Gastroesophageal sphincter (tissue), 4 donors: ENCODE measurements around the gene RFX3. TPM values are rescaled to one million over a fixed set of nuclear protein-coding genes. Genes with fewer than 3 reads are reported as not detected.

Source experiments
- ATAC-seq: fragments of 150-250 bp; one replicate; pipeline ENCODE4 v1.9.1; 2016; ENCODE audit warnings: mild to moderate bottlenecking, moderate library complexity
- H3K27ac ChIP-seq, 4 donors: fragments of 200-600 bp; sonication (generic) in 3 of 4; 1 replicate in 3 of 4; 2 replicates in 1 of 4; pipeline ENCODE4 v1.5.1; 2016 to 2019
- H3K27me3 ChIP-seq: fragments of 200-600 bp; sonication (generic); one replicate; pipeline ENCODE4 v1.5.1; 2019
- H3K36me3 ChIP-seq, 2 donors: fragments of 200-600 bp; sonication (generic); one replicate each; pipeline ENCODE4 v1.5.1; 2019; ENCODE audit warnings: control low read depth in 1 of 2
- H3K4me1 ChIP-seq, 3 donors: fragments of 200-600 bp; sonication (generic); 1 replicate in 2 of 3; 2 replicates in 1 of 3; pipeline ENCODE4 v1.5.1; 2016 to 2019; ENCODE audit warnings: control low read depth in 2 of 3
- H3K4me3 ChIP-seq, 2 donors: fragments of 200-600 bp; sonication (generic); one replicate each; pipeline ENCODE4 v1.5.1; 2019; ENCODE audit warnings: mild to moderate bottlenecking in 1 of 2, moderate library complexity in 1 of 2
- H3K9me3 ChIP-seq, 3 donors: fragments of 200-600 bp; sonication (generic); one replicate each; pipeline ENCODE4 v1.5.1; 2017 to 2019; ENCODE audit warnings: control low read depth in 2 of 3
- EP300 ChIP-seq: sonication (generic); formaldehyde crosslinking; IDR thresholded peaks from one replicate; pipeline ENCODE4 v1.6.1; 2017; ENCODE audit warnings: antibody characterized with exemption, mild to moderate bottlenecking
- POLR2A ChIP-seq, 2 donors: fragments of 450-650 bp; IDR thresholded peaks; one replicate each; pipeline ENCODE4 v1.6.1; 2017; ENCODE audit warnings: antibody characterized with exemption in 2 of 2, mild to moderate bottlenecking in 2 of 2, moderate library complexity in 1 of 2
- POLR2AphosphoS5 ChIP-seq: sonication (generic); formaldehyde crosslinking; IDR thresholded peaks from one replicate; pipeline ENCODE4 v1.6.1; 2017; ENCODE audit warnings: antibody characterized with exemption
- WGBS, 2 donors: methylation state at CpG; one replicate each; pipeline ENCODE4 v1.1.5; 2018; ENCODE audit warnings: low coverage in 1 of 2; 5-methylcytosine and 5-hydroxymethylcytosine counted together
- total RNA-seq, 4 donors: library from RNA; depleted of rRNA; stranded (reverse); fragments of >200 nt; gene quantifications; one replicate each; pipeline ENCODE4 v1.1.0, GENCODE V29; 2016
- TF ChIP-seq, protein P1 (sequence below), 4 experiments: fragments of 200-600 bp in 2 of 4; fragments of 450-650 bp in 2 of 4; sonication (generic) in 1 of 4; IDR thresholded peaks; one replicate each; pipeline ENCODE4 v1.5.1; 2017 to 2019; ENCODE audit warnings: antibody characterized with exemption in 4 of 4, mild to moderate bottlenecking in 2 of 4, moderate library complexity in 2 of 4

The RFX3 gene
- total RNA-seq, 4 donors from 2014 or later: 5.6 to 9.0 (median 7.7) TPM

DNA sequence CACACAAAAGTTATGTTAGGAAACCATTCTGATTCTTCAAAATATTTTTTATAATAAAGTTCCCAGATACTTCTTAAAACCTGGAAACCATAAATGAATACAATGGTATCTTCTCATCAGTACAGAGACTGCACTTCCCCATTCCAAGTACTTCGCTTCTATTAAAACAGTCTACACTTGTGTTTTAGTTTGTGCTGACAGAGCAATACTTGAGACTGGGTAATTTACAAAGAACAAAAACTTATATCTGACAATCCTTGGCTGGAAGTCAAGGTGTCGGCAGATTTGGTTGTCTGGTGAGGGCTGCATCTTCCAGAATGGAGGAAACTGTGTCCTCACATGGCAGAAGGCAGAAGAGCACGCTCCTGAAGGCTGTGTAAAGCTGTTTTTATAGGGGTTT, 70.1 kb downstream of the RFX3 start:
- no peaks in the 10 kb centered on the region for H3K27me3 ChIP-seq
- no peak overlapping the region for H3K4me3 ChIP-seq
- no peaks in the 10 kb centered on the region for H3K36me3 ChIP-seq
- no peak for ATAC-seq
- H3K9me3 ChIP-seq: no peaks in the 10 kb centered on the region
- H3K27ac ChIP-seq: no peak overlapping the region
- TF ChIP-seq POLR2AphosphoS5 (no peak), EP300 (no peak), POLR2A (IDR thresholded peaks at IDR 0.05) (no peak)
- TF ChIP-seq, protein P1, sequence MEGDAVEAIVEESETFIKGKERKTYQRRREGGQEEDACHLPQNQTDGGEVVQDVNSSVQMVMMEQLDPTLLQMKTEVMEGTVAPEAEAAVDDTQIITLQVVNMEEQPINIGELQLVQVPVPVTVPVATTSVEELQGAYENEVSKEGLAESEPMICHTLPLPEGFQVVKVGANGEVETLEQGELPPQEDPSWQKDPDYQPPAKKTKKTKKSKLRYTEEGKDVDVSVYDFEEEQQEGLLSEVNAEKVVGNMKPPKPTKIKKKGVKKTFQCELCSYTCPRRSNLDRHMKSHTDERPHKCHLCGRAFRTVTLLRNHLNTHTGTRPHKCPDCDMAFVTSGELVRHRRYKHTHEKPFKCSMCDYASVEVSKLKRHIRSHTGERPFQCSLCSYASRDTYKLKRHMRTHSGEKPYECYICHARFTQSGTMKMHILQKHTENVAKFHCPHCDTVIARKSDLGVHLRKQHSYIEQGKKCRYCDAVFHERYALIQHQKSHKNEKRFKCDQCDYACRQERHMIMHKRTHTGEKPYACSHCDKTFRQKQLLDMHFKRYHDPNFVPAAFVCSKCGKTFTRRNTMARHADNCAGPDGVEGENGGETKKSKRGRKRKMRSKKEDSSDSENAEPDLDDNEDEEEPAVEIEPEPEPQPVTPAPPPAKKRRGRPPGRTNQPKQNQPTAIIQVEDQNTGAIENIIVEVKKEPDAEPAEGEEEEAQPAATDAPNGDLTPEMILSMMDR (IDR thresholded peaks at IDR 0.05): no peak
- 80 to 86% methylated on average over 1 to 3 of the region's 3 CpGs for WGBS, 2 donors
- H3K4me1 ChIP-seq: peaks cover 0 to 17% (median 0%) of the 10 kb centered on the region in 3 donors

DNA sequence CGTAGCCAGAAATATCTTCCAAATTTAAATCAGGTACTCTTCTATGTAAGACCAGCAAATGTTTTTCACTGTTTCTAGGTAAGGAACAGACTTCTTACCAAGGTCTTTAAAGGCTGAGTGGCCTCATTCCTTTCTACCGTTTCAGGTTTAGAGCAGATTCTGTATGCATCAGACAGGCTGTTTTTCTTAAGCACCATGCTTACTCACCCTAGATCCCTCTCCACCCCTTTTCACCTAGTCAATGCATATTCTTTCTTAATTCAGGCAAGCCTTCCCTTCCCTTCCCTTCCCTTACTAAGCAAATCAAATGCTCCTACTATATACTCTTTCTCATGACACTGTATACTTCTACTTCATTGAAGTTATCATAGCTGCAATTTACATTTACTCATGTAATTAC, 70.7 kb downstream of the RFX3 start:
- Histone ChIP-seq H3K27ac (no peak overlapping the region), H3K4me3 (no peak overlapping the region), H3K9me3 (no peaks in the 10 kb centered on the region), H3K4me1 (peaks cover 0 to 17% (median 0%) of the 10 kb centered on the region in 3 donors), H3K36me3 (no peaks in the 10 kb centered on the region), H3K27me3 (no peaks in the 10 kb centered on the region)
- TF ChIP-seq, protein P1 (IDR thresholded peaks at IDR 0.05): no peak
- TF ChIP-seq POLR2A (IDR thresholded peaks at IDR 0.05): no peak
- no peak for TF ChIP-seq EP300
- no peak for TF ChIP-seq POLR2AphosphoS5
- no peak for ATAC-seq
- WGBS, 2 donors: 89 to 90% methylated on average over 2 of the region's 2 CpGs

DNA sequence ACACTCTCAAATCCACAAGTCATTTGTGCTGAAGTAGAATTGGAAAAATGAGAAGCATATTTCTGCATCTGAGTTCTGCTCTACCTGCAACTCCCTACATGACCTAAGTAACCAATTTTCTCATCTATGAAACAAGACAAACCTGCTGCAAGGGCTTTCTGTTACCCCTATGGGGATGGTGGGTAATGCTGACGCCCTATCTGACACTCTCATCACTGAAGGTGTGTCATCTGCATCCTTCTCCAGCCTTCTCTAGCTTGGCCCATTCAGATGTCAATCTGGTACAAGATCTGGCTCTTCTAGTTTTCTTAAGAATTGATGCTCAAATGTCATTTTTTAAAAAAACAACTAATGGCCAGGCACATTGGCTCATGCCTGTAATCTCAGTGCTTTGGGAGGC, 73.8 kb downstream of the RFX3 start:
- Histone ChIP-seq H3K36me3 (no peaks in the 10 kb centered on the region), H3K4me1 (peaks cover 0 to 20% (median 4%) of the 10 kb centered on the region in 3 donors), H3K27ac (no peak overlapping the region), H3K9me3 (no peaks in the 10 kb centered on the region), H3K4me3 (no peak overlapping the region), H3K27me3 (no peaks in the 10 kb centered on the region)
- TF ChIP-seq, protein P1 (IDR thresholded peaks at IDR 0.05): no peak
- TF ChIP-seq EP300: no peak
- no peak for TF ChIP-seq POLR2AphosphoS5
- TF ChIP-seq POLR2A (IDR thresholded peaks at IDR 0.05): no peak
- WGBS, 2 donors: 100% methylated on average over 1 of the region's 1 CpG; no CpG with 5 or more reads in 1 of the 2 donors
- no peak for ATAC-seq

DNA sequence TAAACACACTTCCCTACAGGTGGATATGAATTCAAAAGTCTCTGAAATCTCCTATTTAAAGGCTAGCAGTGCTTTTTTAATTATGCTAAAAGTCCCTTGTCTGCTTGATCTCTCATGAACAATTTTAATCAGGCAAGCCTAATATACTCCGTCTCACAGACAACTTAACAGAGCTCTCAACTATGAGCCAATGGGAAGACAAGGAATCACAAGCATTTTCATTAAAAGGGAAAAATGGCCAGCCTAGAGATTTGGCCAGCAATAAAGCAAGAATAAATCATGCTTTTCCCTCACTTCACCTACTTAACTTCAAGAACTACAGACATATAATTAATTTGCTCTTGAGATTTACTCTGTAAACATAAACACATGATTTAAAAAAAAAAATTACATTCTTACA, 78.0 kb downstream of the RFX3 start:
- ATAC-seq: no peak
- H3K4me1 ChIP-seq: peaks cover 0 to 14% (median 4%) of the 10 kb centered on the region in 3 donors
- H3K36me3 ChIP-seq: no peaks in the 10 kb centered on the region
- TF ChIP-seq, protein P1 (IDR thresholded peaks at IDR 0.05): no peak
- TF ChIP-seq POLR2A (IDR thresholded peaks at IDR 0.05): no peak
- TF ChIP-seq POLR2AphosphoS5: no peak
- TF ChIP-seq EP300: no peak
- no peaks in the 10 kb centered on the region for H3K27me3 ChIP-seq
- no peaks in the 10 kb centered on the region for H3K9me3 ChIP-seq
- H3K4me3 ChIP-seq: no peak overlapping the region
- no peak overlapping the region for H3K27ac ChIP-seq
- 17 to 33% methylated on average over 1 of the region's 1 CpG for WGBS, 2 donors

DNA sequence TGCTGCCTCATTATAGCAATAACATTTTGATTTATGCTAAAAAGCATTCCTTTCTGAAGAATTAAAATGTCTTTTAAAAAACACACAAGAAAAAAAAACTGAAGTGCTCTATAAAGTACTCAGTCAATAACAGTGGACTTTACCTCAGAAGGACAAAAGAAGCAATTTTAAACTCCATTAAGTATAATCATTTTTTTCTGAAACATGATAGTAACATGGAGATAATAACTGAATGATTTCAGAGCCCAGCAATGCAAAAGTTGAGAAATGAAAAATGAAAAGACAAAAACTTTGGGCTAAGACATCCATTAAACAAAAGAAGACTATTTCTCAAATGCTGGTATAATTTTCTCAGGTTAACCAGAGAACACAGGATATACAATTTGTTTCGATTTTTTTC, 78.7 kb downstream of the RFX3 start:
- H3K36me3 ChIP-seq: no peaks in the 10 kb centered on the region
- H3K9me3 ChIP-seq: no peaks in the 10 kb centered on the region
- 43 to 60% methylated on average over 1 of the region's 1 CpG for WGBS, 2 donors
- peaks cover 0 to 14% (median 4%) of the 10 kb centered on the region in 3 donors for H3K4me1 ChIP-seq
- no peak for ATAC-seq
- no peak overlapping the region for H3K4me3 ChIP-seq
- H3K27ac ChIP-seq: no peak overlapping the region
- no peaks in the 10 kb centered on the region for H3K27me3 ChIP-seq
- no peak for TF ChIP-seq POLR2A (IDR thresholded peaks at IDR 0.05)
